ENCODE results near the gene NMD3.

GRCh38 chr3:161187046-161187445 is 34.1 kb upstream of the NMD3 start:
- no peak for TF ChIP-seq CTCF (IDR thresholded peaks at IDR 0.05)
- TF ChIP-seq POLR2A (IDR thresholded peaks at IDR 0.05): no peak

Data from heart left ventricle (tissue), 13 donors.